KBM-7 (cell line): ENCODE results near the gene NBPF26.
"Not testable (repeated sequence)": the region's sequence is repeated elsewhere in the genome, so short reads cannot be mapped to it uniquely, and the experiment has no call there.

ENCODE experiments used
- DNase-seq: peaks from one replicate; pipeline ENCODE4 v3.0.0-alpha.2; 2015
- in situ Hi-C: fragments of 300-500 bp; cut with MboI; formaldehyde crosslinking; loops from 2 replicates; pipeline ENCODE4 v1.14.3; 2020; ENCODE audit warnings: low sequenced_read_pairs, low pct_unique_long_range_greater_than_20kb, mixed read lengths

Gene NBPF26

GRCh38 chr1:120723715-120724402 is at the start of gene NBPF26:
Gene NBPF26, plus strand, starts transcription at chr1:120723945.
- in situ Hi-C loops: not testable (repeated sequence)
- peak; percentile 85 for DNase-seq

GRCh38 chr1:120680106-120680819 is 43.5 kb upstream of the NBPF26 start:
- in situ Hi-C loops, DNase-seq: not testable (repeated sequence)

- in situ Hi-C loops: not testable (repeated sequence)
These were observed 42.8 kb upstream of the NBPF26 start for GRCh38 chr1:120680938-120681337.

GRCh38 chr1:120684397-120684796 is 39.3 kb upstream of the NBPF26 start:
- DNase-seq, in situ Hi-C loops: not testable (repeated sequence)

More at GRCh38 chr1:120680938-120681337, 42.8 kb upstream of the NBPF26 start:
- DNase-seq: not testable (repeated sequence)

- DNase-seq, in situ Hi-C loops: not testable (repeated sequence)
These were observed 38.1 kb upstream of the NBPF26 start for GRCh38 chr1:120685622-120686021.

- in situ Hi-C loops, DNase-seq: not testable (repeated sequence)
These were observed 36.5 kb upstream of the NBPF26 start for GRCh38 chr1:120687250-120687649.

- DNase-seq, in situ Hi-C loops: not testable (repeated sequence)
These were observed 22.8 kb upstream of the NBPF26 start for GRCh38 chr1:120700807-120701562.

GRCh38 chr1:120723358-120723714 is 409 bp upstream of the NBPF26 start:
- DNase-seq, in situ Hi-C loops: not testable (repeated sequence)

- DNase-seq, in situ Hi-C loops: not testable (repeated sequence)
These were observed 762 bp downstream of the NBPF26 start for GRCh38 chr1:120724507-120724906.

GRCh38 chr1:120728811-120729210 is 5.1 kb downstream of the NBPF26 start:
- in situ Hi-C loops, DNase-seq: not testable (repeated sequence)

GRCh38 chr1:120769090-120769489 is 45.3 kb downstream of the NBPF26 start:
- DNase-seq, in situ Hi-C loops: not testable (repeated sequence)

- peak; percentile 0 for DNase-seq
These were observed 81.7 kb downstream of the NBPF26 start for GRCh38 chr1:120805452-120805851.

GRCh38 chr1:120811822-120812221 is 88.1 kb downstream of the NBPF26 start:
- peak; percentile 53 for DNase-seq
- in situ Hi-C loops: not testable (repeated sequence)

More at GRCh38 chr1:120805452-120805851, 81.7 kb downstream of the NBPF26 start:
- in situ Hi-C loops: not testable (repeated sequence)

- DNase-seq, in situ Hi-C loops: not testable (repeated sequence)
These were observed 101.3 kb downstream of the NBPF26 start for GRCh38 chr1:120825051-120825450.

GRCh38 chr1:120826623-120827022 is 102.9 kb downstream of the NBPF26 start:
- in situ Hi-C loops, DNase-seq: not testable (repeated sequence)

- in situ Hi-C loops: not testable (repeated sequence)
- DNase-seq: peak; percentile 79
These were observed 120.6 kb downstream of the NBPF26 start for GRCh38 chr1:120844186-120844944.

GRCh38 chr1:120844945-120845330 is 121.2 kb downstream of the NBPF26 start:
- in situ Hi-C loops, DNase-seq: not testable (repeated sequence)

GRCh38 chr1:120849400-120850286 is 125.9 kb downstream of the NBPF26 start:
- in situ Hi-C loops: not testable (repeated sequence)
- peak; percentile 7 for DNase-seq
